HepG2 (cell line): ENCODE data around the gene TFEB. TPM values are rescaled to one million over a fixed set of nuclear protein-coding genes. Genes with fewer than 3 reads are reported as not detected.

Source experiments
- ATRX ChIP-seq: sonication (generic); formaldehyde crosslinking; IDR thresholded peaks from 2 replicates; pipeline ENCODE4 v1.4.0; 2020; ENCODE audit warnings: missing genetic modification reagents, borderline replicate concordance
- ELF1 ChIP-seq: sonication (generic); formaldehyde crosslinking; IDR thresholded peaks from 2 replicates; pipeline ENCODE4 v1.4.0; 2020; ENCODE audit warnings: missing genetic modification reagents
- FOXP1 ChIP-seq, 2 experiments: fragments of 450-650 bp in 1 of 2; IDR thresholded peaks; 2 replicates each; pipeline ENCODE4 v1.6.1; 2017 to 2018; ENCODE audit warnings: antibody characterized with exemption in 1 of 2
- HIVEP1 ChIP-seq: sonication (generic); formaldehyde crosslinking; IDR thresholded peaks from 2 replicates; pipeline ENCODE4 v1.4.0; 2020; ENCODE audit warnings: mild to moderate bottlenecking, missing genetic modification reagents
- HOXA3 ChIP-seq: sonication (generic); formaldehyde crosslinking; IDR thresholded peaks from 2 replicates; pipeline ENCODE4 v1.5.0; 2020; ENCODE audit warnings: missing genetic modification reagents
- KLF12 ChIP-seq: sonication (generic); formaldehyde crosslinking; IDR thresholded peaks from 2 replicates; pipeline ENCODE4 v1.4.0; 2020; ENCODE audit warnings: missing genetic modification reagents, borderline replicate concordance
- MAFK ChIP-seq, 2 experiments: IDR thresholded peaks in 1 of 2; conservative IDR thresholded peaks in 1 of 2; 2 replicates each; pipeline ENCODE4 v1.6.1; 2011; ENCODE audit warnings: improper control_type of control experiment in 2 of 2, low read length in 2 of 2
- NCOA5 ChIP-seq: sonication (generic); formaldehyde crosslinking; IDR thresholded peaks from 2 replicates; pipeline ENCODE4 v1.4.0; 2020; ENCODE audit warnings: missing genetic modification reagents
- PITX1 ChIP-seq: sonication (generic); formaldehyde crosslinking; IDR thresholded peaks from 2 replicates; pipeline ENCODE4 v1.5.1; 2020; ENCODE audit warnings: mild to moderate bottlenecking, missing genetic modification reagents
- PTBP1 ChIP-seq: fragments of 200-400 bp; formaldehyde crosslinking; IDR thresholded peaks from 2 replicates; pipeline ENCODE4 v1.6.1; 2018; ENCODE audit warnings: low read length, low read depth; ENCODE audit not compliant: poor library complexity, severe bottlenecking
- RORA ChIP-seq: sonication (generic); formaldehyde crosslinking; IDR thresholded peaks from 2 replicates; pipeline ENCODE4 v1.5.0; 2020; ENCODE audit warnings: mild to moderate bottlenecking, missing genetic modification reagents, moderate library complexity
- SUZ12 ChIP-seq: fragments of 150-350 bp; IDR thresholded peaks from 2 replicates; pipeline ENCODE4 v1.6.1; 2014; ENCODE audit warnings: low read depth, low read length
- ZNF264 ChIP-seq: sonication (generic); formaldehyde crosslinking; IDR thresholded peaks from 2 replicates; pipeline ENCODE4 v1.4.0; 2020; ENCODE audit warnings: missing genetic modification reagents
- ZNF431 ChIP-seq: sonication (generic); formaldehyde crosslinking; IDR thresholded peaks from 2 replicates; pipeline ENCODE4 v1.9.0; 2022; ENCODE audit warnings: missing genetic modification reagents, low read depth, mild to moderate bottlenecking, borderline replicate concordance
- ZNF432 ChIP-seq: sonication (generic); formaldehyde crosslinking; IDR thresholded peaks from 2 replicates; pipeline ENCODE4 v1.5.0; 2020; ENCODE audit warnings: missing genetic modification reagents, mild to moderate bottlenecking, borderline replicate concordance
- ZNF570 ChIP-seq: sonication (generic); formaldehyde crosslinking; IDR thresholded peaks from 2 replicates; pipeline ENCODE4 v1.4.0; 2020; ENCODE audit warnings: mild to moderate bottlenecking, missing genetic modification reagents, borderline replicate concordance
- ZNF737 ChIP-seq: sonication (generic); formaldehyde crosslinking; IDR thresholded peaks from 2 replicates; pipeline ENCODE4 v1.5.0; 2020; ENCODE audit warnings: missing genetic modification reagents, mild to moderate bottlenecking, borderline replicate concordance
- polyA plus RNA-seq, 8 experiments: library from polyadenylated mRNA; depleted of rRNA in 3 of 8; stranded (reverse) in 7 of 8; unstranded in 1 of 8; fragments of >200 nt; fragmentation: Illumina TruSeq in 4 of 8; extraction: Trizol in 4 of 8; gene quantifications; 2 replicates each; pipeline versions ENCODE4 v1.2.1 to v1.2.3, GENCODE V29; 2011 to 2016; ENCODE audit warnings: low read depth in 4 of 8, missing spikeins in 1 of 8, mixed read lengths in 1 of 8; ENCODE audit not compliant: insufficient read depth in 1 of 8
- total RNA-seq, 5 experiments: library from RNA; depleted of rRNA; stranded (reverse); fragments of >200 nt; fragmentation: Illumina TruSeq; extraction: Trizol; gene quantifications; 2 replicates each; pipeline ENCODE4 v1.2.3, GENCODE V29; 2016; ENCODE audit warnings: low read depth in 1 of 5
- TF ChIP-seq, protein P1 (sequence below): fragments of 450-650 bp; IDR thresholded peaks from 2 replicates; pipeline ENCODE4 v1.6.1; 2017; ENCODE audit warnings: mild to moderate bottlenecking
- TF ChIP-seq, protein P2 (sequence below): sonication (generic); formaldehyde crosslinking; IDR thresholded peaks from 2 replicates; pipeline ENCODE4 v1.8.0; 2022; ENCODE audit warnings: missing genetic modification reagents, low read depth, mild to moderate bottlenecking, borderline replicate concordance
- TF ChIP-seq, protein P3 (sequence below), 2 experiments: IDR thresholded peaks; 2 replicates each; pipeline ENCODE4 v1.6.1; 2011 to 2012; ENCODE audit warnings: low read length in 2 of 2, borderline replicate concordance in 1 of 2, low read depth in 1 of 2, mild to moderate bottlenecking in 1 of 2, moderate library complexity in 1 of 2
- TF ChIP-seq, protein P4 (sequence below): sonication (generic); formaldehyde crosslinking; conservative IDR thresholded peaks from 2 replicates; pipeline ENCODE4 v1.5.0; 2020; ENCODE audit warnings: missing genetic modification reagents

TFEB gene
- total and polyA plus RNA-seq, 2 of the 13 experiments (the other 11 are each of a cell fraction or from before 2014, with no cell fraction given), result 13.3 to 18.7 TPM

DNA sequence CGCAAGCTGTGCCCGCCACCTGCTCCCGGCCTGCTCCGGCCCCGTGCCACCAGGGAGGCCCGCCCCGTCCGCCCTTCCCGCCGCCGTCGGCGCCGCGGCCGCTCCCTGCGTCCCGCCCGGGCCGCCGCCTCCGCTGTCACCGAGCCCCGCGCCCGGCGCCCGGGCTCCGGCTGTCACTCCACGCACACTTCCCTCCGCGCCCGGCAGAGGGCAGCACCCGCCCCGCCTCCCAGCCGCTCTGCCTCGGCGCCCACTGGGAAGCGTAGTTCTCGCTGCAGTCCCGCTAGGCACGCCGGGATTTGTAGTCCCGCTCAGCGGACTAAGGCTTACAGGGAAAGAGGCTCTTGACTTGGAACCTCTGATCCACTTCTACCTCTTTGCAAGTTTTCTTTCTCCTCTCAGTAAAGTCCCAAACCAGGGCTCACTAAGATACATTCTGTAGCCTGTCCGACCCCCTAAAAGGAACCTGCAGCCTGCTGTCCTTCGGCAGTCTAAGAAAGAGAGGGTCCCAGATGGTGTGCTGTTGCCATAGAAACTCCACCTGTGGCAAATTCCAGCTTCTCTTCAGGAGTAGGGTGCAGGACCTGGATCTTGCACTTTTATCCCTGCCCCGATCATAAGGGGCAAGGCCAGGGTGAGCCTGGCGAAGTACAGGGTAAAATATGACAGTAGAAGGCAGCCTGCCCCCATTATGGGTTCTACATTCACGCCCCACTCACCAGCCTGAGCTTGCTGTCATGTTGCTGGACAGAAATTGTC lies at the start of gene TFEB (continued):
- TF ChIP-seq, protein P1, sequence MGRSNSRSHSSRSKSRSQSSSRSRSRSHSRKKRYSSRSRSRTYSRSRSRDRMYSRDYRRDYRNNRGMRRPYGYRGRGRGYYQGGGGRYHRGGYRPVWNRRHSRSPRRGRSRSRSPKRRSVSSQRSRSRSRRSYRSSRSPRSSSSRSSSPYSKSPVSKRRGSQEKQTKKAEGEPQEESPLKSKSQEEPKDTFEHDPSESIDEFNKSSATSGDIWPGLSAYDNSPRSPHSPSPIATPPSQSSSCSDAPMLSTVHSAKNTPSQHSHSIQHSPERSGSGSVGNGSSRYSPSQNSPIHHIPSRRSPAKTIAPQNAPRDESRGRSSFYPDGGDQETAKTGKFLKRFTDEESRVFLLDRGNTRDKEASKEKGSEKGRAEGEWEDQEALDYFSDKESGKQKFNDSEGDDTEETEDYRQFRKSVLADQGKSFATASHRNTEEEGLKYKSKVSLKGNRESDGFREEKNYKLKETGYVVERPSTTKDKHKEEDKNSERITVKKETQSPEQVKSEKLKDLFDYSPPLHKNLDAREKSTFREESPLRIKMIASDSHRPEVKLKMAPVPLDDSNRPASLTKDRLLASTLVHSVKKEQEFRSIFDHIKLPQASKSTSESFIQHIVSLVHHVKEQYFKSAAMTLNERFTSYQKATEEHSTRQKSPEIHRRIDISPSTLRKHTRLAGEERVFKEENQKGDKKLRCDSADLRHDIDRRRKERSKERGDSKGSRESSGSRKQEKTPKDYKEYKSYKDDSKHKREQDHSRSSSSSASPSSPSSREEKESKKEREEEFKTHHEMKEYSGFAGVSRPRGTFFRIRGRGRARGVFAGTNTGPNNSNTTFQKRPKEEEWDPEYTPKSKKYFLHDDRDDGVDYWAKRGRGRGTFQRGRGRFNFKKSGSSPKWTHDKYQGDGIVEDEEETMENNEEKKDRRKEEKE, result no peak
- TF ChIP-seq SUZ12, result peak; percentile 97
- TF ChIP-seq RORA (CRISPR knock-in tag), result no peak
- no peak for TF ChIP-seq ZNF570
- TF ChIP-seq, protein P2, sequence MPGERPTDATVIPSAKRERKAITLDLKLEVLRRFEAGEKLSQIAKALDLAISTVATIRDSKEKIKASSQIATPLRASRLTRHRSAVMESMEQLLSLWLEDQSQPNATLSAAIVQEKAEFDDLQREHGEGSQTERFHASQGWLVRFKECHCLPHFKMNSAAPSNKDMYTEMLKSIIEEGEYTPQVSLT, result no peak
- no peak for TF ChIP-seq ATRX (CRISPR knock-in tag)
- TF ChIP-seq NCOA5 (CRISPR knock-in tag), result no peak
- peak; percentile 30; the same call in 1 of the 2 replicates for TF ChIP-seq PITX1 (CRISPR knock-in tag)
- peak; percentile 84 for TF ChIP-seq ELF1 (CRISPR knock-in tag)
- no peak for TF ChIP-seq ZNF264 (CRISPR knock-in tag)
- TF ChIP-seq MAFK (conservative IDR thresholded peaks at IDR 0.05 in 1 of 2, IDR thresholded peaks at IDR 0.05 in 1 of 2; ENCODE audit: low read length in 2 of 2), result no peak
- TF ChIP-seq, protein P3, sequence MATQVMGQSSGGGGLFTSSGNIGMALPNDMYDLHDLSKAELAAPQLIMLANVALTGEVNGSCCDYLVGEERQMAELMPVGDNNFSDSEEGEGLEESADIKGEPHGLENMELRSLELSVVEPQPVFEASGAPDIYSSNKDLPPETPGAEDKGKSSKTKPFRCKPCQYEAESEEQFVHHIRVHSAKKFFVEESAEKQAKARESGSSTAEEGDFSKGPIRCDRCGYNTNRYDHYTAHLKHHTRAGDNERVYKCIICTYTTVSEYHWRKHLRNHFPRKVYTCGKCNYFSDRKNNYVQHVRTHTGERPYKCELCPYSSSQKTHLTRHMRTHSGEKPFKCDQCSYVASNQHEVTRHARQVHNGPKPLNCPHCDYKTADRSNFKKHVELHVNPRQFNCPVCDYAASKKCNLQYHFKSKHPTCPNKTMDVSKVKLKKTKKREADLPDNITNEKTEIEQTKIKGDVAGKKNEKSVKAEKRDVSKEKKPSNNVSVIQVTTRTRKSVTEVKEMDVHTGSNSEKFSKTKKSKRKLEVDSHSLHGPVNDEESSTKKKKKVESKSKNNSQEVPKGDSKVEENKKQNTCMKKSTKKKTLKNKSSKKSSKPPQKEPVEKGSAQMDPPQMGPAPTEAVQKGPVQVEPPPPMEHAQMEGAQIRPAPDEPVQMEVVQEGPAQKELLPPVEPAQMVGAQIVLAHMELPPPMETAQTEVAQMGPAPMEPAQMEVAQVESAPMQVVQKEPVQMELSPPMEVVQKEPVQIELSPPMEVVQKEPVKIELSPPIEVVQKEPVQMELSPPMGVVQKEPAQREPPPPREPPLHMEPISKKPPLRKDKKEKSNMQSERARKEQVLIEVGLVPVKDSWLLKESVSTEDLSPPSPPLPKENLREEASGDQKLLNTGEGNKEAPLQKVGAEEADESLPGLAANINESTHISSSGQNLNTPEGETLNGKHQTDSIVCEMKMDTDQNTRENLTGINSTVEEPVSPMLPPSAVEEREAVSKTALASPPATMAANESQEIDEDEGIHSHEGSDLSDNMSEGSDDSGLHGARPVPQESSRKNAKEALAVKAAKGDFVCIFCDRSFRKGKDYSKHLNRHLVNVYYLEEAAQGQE (IDR thresholded peaks at IDR 0.05; ENCODE audit: borderline replicate concordance in 1 of 2, low read depth in 1 of 2, low read length in 2 of 2), result no peak
- TF ChIP-seq ZNF432 (CRISPR knock-in tag), result no peak
- TF ChIP-seq PTBP1, result no peak
- no peak for TF ChIP-seq ZNF431 (CRISPR knock-in tag)
- TF ChIP-seq ZNF737 (CRISPR knock-in tag), result no peak
- TF ChIP-seq FOXP1 (IDR thresholded peaks at IDR 0.05), result no peak
- TF ChIP-seq FOXP1 (CRISPR knock-in tag; IDR thresholded peaks at IDR 0.05), result no peak; the same call in 1 of the 2 replicates
- no peak for TF ChIP-seq KLF12
- TF ChIP-seq HIVEP1 (CRISPR knock-in tag), result peak; percentile 52; the same call in 1 of the 2 replicates
- TF ChIP-seq, protein P4, sequence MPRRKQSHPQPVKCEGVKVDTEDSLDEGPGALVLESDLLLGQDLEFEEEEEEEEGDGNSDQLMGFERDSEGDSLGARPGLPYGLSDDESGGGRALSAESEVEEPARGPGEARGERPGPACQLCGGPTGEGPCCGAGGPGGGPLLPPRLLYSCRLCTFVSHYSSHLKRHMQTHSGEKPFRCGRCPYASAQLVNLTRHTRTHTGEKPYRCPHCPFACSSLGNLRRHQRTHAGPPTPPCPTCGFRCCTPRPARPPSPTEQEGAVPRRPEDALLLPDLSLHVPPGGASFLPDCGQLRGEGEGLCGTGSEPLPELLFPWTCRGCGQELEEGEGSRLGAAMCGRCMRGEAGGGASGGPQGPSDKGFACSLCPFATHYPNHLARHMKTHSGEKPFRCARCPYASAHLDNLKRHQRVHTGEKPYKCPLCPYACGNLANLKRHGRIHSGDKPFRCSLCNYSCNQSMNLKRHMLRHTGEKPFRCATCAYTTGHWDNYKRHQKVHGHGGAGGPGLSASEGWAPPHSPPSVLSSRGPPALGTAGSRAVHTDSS (CRISPR knock-in tag), result 0 out of 2 replicates have a peak, but pooled peaks have one; percentile 87
- TF ChIP-seq HOXA3 (CRISPR knock-in tag), result peak; percentile 92
